HG03025 (cell line): ENCODE measurements around the gene LRRC57.

Experiments used
- ATAC-seq: cut with Tn5 transposase; IDR thresholded peaks from one replicate; pipeline ENCODE4 v1.9.1; 2021; ENCODE audit warnings: mild to moderate bottlenecking, moderate library complexity; ENCODE audit not compliant: unreplicated experiment, low FRiP score

LRRC57 gene

GRCh38 chr15:42493679-42494078 lies 54.9 kb downstream of the LRRC57 start:
- ATAC-seq = no peak

- ATAC-seq = no peak
These were observed 56.9 kb downstream of the LRRC57 start for GRCh38 chr15:42491539-42492225.

- ATAC-seq = no peak
These were observed 57.7 kb downstream of the LRRC57 start, which contains the start of gene ZNF106 for GRCh38 chr15:42490671-42491538. Gene ZNF106, minus strand, starts transcription at chr15:42491141. Its CDS starts 18,852 bp downstream, at chr15:42472289.

GRCh38 chr15:42490291-42490670 lies 58.3 kb downstream of the LRRC57 start:
- no peak for ATAC-seq
